ENCODE measurements around the gene TTYH1.
"Not testable (repeated sequence)": the region's sequence is repeated elsewhere in the genome, so short reads cannot be mapped to it uniquely, and the experiment has no call there.

TTYH1 gene

DNA sequence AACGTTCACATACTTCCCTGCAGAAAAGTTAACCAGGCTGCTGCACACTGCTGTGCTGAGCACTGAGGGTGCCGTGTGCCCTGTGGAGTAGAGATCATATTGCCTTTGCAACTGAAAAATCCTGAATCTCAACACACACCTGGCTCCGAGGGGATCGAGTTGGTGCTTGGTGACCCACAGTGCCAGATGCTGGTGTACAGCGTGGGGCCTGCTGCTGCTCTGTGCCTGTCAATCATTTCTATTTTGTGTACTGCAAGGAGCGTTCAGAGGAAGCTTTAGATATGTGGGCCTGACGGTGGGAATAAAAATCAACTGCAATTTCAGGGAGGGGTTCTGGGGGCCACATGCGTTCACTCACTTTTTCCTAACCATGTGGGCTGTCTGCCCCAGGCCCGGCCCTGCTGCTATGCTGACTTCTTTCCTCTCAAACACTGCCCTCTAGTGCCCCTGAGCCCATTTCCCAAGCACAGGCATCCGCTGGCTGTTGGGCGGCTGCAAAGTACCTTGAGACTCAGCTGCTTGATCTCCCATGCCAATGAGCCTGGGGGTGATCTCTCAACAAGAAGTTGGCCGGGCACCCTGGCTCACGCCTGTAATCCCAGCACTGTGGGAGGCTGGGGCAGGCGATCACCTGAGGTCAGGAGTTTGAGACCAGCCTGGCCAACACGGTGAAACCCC is 24.0 kb downstream of the TTYH1 start:
- DNase-seq (ENCODE audit: low read depth in 3 of 3), result peak in 1 of 3 donors; percentile 47

GRCh38 chr19:54440641-54441040 is 25.4 kb downstream of the TTYH1 start:
- no peak for DNase-seq (ENCODE audit: low read depth in 3 of 3)

DNA sequence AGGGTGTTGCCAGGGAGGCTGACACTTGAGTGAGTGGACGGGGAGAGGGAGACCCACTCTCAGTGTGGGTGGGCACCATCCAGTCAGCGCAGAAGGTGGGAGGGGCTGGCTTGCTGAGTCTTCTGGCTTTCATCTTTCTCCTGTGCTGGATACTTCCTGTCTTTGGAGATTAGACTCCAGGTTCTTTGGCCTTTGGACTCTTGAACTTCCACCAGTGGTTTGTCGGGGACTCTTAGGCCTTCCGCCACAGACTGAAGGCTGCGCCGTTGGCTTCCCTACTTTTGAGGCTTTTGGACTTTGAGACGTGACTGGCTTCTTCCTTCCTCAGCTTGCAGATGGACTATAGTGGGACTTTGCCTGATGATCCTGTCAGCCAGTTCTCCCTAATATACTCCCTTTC is 29.5 kb downstream of the TTYH1 start:
- no peak for DNase-seq (ENCODE audit: low read depth in 3 of 3)

DNA sequence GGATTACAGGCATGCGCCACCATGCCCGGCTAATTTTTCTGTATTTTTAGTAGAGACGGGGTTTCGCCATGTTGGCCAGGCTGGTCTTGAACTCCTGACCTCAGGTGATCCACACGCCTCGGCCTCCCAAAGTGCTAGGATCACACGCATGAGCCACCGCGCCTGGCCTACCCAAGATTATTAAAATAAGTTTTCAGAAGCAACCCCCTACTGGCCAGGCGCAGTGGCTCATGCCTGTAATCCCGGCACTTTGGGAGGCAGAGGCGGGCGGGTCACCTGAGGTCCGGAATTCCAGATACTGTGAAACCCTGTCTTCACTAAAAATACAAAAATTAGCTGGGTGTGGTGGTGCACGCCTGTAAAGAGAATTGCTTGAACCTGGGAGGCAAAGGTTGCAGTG is 31.1 kb downstream of the TTYH1 start:
- DNase-seq (ENCODE audit: low read depth in 3 of 3), result not testable (repeated sequence)

DNA sequence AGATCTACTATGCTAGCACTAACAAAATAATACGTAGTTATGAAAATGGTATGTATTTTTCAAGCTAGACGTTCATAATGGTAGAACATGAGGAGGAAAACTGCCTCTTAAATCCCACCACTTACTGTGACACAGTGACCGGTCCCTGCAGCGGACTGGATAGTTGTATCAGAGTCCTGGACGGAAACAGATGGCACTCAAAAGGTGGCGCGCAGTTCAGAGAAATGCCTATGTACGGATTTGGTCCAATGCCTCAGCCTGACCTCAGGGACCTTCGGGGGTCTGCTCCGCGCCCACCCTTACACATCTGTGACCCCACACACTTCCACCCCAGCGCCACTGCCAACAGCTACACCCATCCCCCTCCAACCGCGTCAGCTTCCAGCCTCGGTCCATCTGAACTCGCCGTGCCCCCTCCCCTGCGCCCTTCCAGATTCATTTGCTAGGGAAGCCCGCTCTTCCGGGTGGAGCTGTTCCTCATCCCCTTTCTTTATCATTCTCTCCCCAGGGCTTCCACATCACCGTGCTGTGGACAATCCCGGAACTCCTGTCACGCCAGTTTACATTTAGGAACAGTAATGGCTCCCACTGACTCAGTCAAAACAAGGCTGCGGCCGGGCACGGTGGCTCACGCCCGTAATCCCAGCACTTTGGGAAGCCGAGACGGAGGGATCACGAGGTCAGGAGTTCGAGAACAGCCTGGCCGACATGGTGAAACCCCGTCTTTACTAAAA is 32.9 kb downstream of the TTYH1 start:
- DNase-seq (ENCODE audit: low read depth in 3 of 3), result peak in 2 of 3 donors; percentile 33 to 44

DNA sequence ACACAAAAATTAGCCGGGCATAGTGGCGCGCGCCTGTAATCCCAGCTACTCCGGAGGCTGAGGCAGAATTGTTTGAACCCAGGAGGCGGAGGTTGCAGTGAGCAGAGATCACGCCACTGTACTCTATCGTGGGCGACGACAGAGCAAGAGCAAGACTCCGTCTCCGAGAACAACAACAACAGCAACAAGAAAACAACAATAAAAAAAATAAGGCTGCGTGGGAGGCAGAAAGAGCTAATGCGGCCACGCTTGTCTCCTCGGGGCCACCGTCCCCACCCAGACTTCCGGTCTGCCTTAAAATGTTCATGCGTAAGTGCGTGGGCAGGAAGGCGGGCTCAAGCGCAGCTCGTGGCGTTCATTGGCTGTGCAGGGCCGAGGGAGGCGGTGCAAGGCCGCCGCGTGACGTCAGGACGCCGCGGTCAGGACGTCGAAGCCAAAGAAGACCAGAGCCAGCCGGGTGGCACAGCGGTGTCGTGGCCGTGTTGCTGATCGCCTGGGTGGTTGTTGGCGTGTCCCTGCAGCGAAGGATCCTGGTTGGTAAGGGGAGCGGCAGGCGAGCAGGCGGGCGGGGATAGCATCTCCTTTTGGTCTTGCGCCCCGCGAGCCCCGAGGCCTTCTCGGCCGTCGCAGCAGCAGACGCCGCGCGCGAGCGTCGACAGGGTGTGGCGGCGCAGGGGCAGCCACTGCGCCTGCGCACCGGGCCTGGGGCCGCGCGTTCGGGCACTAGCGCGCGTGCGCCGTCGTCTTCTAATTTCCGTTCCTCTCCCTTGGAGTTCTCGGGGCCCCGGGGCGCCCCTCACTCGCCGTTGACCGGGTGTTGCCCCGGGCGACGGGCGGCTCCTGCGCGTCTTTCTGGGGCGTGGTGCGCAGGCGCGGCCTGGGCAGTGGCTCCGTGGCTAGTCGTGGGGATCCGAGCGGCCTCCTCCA is 33.8 kb downstream of the TTYH1 start, which contains the start of gene LENG8:
TSS of gene LENG8 (plus strand) at position 426 of the 927 bp plus-strand sequence. CDS start 2,146 bp downstream, outside the sequence.
- DNase-seq (ENCODE audit: low read depth in 3 of 3), result peak; percentile 94 to 96 (median 94)

- DNase-seq (ENCODE audit: low read depth in 3 of 3), result no peak
Observed at GRCh38 chr19:54449701-54450069, 34.4 kb downstream of the TTYH1 start.

GRCh38 chr19:54451331-54451871 is 36.1 kb downstream of the TTYH1 start:
- DNase-seq (ENCODE audit: low read depth in 3 of 3), result no peak

DNA sequence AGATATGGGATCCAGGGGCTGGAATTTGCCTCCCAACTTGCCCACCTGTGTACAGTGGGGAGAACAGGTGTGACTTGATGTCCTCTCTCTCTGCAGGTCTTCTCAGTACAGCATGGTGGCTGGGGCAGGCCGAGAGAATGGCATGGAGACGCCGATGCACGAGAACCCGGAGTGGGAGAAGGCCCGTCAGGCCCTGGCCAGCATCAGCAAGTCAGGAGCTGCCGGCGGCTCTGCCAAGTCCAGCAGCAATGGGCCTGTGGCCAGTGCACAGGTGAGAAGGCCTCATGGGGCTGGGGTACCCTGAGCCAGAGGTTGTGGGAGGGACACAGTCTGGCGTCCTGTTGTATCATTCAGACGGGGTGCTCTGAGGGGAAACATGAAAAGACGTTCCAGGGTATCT is 36.7 kb downstream of the TTYH1 start:
- DNase-seq (ENCODE audit: low read depth in 3 of 3), result no peak

DNA sequence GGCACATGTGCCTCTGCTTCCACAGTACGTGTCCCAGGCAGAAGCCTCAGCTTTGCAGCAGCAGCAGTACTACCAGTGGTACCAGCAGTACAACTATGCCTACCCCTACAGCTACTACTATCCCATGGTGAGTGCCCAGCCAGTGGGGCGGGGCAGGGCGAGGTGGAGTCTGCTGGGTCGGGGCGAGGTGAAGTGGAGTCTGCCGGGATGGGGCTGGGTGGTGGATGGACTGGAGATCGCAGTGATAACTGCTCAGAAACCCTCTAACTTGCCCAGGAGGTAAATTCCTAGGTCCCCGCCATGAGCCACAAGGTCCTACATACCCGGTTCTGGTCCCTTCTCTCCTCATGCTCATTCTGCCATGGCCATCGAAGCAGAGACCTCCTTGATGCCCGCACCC is 37.4 kb downstream of the TTYH1 start:
- no peak for DNase-seq (ENCODE audit: low read depth in 3 of 3)

- no peak for DNase-seq (ENCODE audit: low read depth in 3 of 3)
Observed at GRCh38 chr19:54453921-54454780, 38.9 kb downstream of the TTYH1 start.

DNA sequence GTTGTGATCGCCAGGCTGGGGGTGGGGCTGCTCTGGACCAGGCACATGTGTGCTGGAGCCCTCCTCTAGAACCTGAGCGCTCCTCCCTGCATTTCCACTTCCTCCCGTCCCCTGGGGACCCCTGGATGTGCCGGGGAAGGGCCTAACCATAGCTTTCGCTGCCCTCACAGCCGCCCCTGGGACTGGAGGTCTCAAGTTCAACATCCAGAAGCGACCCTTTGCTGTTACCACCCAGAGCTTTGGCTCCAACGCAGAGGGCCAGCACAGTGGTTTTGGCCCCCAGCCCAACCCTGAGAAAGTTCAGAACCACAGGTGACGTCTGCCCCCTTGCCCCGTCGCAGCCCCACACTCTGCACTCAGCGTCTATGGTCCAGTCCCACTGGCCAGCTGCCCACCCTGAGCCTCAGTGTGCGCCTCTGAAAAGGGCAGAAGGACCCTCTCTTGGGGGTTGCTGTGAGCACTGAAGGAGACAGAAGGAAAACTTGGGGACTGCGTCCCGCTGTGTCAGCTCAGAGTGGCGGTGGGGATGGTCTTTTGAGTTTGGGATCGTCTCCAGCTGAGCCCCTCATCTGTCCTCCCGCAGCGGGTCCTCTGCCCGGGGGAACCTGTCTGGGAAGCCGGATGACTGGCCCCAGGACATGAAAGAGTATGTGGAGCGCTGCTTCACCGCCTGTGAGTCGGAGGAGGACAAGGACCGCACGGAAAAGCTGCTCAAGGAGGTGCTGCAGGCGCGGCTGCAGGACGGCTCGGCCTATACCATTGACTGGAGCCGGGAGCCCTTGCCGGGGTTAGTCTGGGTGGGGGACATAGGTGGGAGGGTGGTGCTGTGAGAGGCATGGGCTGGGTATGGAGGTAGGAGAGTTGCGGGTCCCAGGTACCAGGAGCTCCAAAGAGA is 39.8 kb downstream of the TTYH1 start:
- DNase-seq (ENCODE audit: low read depth in 3 of 3), result no peak

- no peak for DNase-seq (ENCODE audit: low read depth in 3 of 3)
Observed at GRCh38 chr19:54455786-54456422, 40.6 kb downstream of the TTYH1 start.

GRCh38 chr19:54456423-54457373 is 41.4 kb downstream of the TTYH1 start:
- no peak for DNase-seq (ENCODE audit: low read depth in 3 of 3)

DNA sequence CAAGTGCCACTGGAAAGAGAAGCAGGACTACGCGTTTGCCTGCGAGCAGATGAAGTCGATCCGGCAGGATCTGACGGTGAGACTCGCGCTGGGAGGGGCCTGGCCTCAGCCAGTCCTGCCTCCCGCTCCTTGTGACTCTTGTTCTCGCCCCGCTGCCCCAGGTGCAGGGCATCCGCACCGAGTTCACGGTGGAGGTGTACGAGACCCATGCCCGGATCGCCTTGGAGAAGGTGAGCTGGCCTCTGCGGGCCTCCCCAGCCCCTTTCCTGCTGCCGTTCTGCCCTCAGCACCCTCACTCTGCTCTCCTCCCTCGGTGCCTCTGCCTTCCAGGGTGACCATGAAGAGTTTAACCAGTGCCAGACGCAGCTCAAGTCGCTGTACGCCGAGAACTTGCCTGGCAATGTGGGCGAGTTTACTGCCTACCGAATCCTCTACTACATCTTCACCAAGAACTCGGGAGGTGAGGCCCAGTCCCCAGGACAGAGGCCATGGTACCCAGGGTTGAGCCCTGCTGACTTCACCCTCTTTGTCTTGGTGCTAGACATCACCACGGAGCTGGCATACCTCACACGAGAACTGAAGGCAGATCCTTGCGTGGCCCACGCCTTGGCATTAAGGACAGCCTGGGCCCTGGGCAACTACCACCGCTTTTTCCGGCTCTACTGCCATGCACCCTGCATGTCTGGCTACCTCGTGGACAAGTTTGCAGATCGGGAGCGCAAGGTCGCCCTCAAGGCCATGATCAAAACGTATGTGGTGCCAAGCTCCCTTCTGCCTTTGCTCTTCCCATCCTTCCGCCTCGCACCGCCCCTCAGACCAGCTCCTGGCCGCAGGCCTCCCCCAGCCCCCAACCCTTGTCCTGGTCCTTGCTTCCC is 42.7 kb downstream of the TTYH1 start:
- DNase-seq (ENCODE audit: low read depth in 3 of 3), result no peak

DNA sequence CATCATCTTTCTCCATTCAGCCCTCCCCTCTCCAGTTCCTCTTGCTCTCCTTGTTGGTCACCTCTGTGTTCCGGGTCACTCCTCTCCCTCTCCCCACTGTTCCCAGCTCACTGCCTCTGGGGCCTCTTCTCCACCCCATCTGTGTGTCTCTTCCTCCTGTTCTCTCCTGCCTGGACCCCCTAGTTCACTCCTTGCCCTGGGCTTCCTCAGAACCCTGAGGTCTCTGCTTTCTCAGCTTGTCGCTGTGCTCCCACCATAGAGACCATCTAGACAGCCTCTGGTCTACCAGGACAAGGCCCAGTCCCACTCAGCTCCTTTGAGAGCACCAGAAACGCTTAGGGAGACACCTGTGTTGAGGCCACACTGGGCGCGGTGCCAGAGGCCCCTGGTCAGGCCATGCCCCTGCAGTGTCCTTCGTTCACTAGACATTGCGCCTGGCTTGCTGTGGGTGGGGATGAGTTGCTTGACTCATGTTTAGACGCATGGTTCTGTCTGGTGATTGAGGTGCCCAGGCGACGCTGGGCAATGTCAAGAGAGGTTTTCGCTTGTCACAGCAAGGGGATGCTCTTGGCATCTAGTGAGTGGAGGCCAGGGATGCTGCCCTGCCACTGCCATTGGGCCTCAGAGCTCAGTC is 43.5 kb downstream of the TTYH1 start:
- DNase-seq (ENCODE audit: low read depth in 3 of 3), result no peak

Measured in stimulated activated CD4-positive, alpha-beta T cell treated with anti-CD3 and anti-CD28 coated beads, TNF-alpha, amount 100 ng/mL, for 48 hours (primary cell).